Globus pallidus (tissue), 1 donor: ENCODE results near the gene NET1.
"Not testable (repeated sequence)": the region's sequence is repeated elsewhere in the genome, so short reads cannot be mapped to it uniquely, and the experiment has no call there.

Experiments
- DNase-seq: peaks from one replicate; pipeline ENCODE4 v3.0.0-alpha.2; 2015; ENCODE audit warnings: low spot score

Gene NET1, protein sequence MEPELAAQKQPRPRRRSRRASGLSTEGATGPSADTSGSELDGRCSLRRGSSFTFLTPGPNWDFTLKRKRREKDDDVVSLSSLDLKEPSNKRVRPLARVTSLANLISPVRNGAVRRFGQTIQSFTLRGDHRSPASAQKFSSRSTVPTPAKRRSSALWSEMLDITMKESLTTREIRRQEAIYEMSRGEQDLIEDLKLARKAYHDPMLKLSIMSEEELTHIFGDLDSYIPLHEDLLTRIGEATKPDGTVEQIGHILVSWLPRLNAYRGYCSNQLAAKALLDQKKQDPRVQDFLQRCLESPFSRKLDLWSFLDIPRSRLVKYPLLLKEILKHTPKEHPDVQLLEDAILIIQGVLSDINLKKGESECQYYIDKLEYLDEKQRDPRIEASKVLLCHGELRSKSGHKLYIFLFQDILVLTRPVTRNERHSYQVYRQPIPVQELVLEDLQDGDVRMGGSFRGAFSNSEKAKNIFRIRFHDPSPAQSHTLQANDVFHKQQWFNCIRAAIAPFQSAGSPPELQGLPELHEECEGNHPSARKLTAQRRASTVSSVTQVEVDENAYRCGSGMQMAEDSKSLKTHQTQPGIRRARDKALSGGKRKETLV

DNA sequence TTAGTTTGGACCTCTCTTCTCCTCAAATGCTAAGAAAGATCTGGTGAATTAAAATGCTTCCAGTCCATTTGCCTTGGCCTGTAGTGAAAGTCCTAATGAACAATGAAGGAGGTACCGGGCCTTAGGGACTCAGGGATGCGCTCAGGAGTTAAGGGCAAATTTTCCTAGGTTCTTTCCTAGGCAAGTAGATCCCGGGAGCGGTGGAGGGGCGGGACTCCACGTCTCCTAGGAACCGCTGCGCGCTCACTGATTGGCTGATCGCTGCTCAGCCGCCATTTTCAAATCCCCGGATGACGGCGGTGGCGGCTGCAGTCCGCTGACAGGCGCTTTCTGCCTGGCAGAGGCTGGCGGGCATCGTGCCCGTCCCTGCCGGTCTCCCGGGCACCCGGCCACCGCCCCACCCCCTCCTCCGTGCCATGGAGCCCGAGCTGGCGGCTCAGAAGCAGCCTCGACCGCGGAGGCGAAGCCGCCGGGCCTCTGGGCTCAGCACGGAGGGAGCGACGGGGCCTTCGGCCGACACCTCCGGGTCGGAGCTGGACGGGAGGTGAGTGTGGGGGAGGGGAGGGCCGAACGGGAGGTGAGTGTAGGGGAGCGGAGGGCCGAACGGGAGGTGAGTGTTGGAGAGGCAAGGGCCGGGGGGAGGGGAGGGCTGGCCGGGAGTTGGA is at the start of gene NET1:
NET1 (plus strand) TSS at position 281 of the 665 bp plus-strand sequence; CDS start at position 417, 136 bp downstream.
- peak; percentile 92 for DNase-seq

- no peak for DNase-seq
These were observed 49.5 kb upstream of the NET1 start for GRCh38 chr10:5362873-5363272.

DNA sequence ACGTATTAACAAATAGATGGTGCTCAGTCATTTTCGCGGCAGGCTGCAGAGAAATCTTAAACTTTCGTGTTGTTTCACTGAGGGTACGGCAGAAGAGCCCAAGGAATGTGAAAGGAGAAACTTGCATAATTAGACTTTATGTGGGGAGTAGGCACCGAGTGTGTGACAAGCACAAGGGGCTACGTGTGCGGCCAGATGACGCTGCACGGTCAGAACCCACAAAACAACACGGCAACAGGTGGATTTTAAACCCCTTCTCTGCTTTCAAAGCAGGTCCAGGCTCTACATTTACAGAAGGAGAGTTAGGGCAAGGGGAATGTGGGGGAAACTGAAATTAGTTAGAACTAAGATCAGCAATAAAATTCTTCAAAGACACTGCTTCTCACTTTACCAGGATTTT is 48.0 kb upstream of the NET1 start:
- DNase-seq, result no peak

DNA sequence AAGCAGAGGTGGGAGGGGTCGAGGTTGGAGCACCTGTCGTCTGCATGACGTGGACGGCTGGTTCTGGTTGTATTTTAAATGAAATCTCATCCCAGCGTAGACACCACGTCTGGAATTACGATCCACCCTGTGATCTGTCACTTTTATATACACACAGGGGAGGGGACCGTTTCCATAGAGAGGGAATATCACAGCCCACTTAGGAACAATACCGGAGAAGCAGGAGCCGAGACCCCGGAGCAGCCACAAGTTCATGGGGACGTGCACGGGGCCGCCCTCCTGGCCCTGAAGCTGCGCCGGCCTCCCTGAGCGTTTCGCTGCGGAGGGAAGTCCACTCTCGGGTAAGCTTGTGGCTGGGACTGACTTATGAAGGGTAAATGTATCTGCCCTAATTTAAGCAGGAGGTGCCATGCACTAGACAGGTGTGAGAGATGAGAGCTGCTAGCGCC is 47.4 kb upstream of the NET1 start, which contains the start of gene UCN3:
UCN3 (plus strand) TSS at position 77 of the 449 bp plus-strand sequence. CDS start 8,755 bp downstream, outside the sequence.
- no peak for DNase-seq

DNA sequence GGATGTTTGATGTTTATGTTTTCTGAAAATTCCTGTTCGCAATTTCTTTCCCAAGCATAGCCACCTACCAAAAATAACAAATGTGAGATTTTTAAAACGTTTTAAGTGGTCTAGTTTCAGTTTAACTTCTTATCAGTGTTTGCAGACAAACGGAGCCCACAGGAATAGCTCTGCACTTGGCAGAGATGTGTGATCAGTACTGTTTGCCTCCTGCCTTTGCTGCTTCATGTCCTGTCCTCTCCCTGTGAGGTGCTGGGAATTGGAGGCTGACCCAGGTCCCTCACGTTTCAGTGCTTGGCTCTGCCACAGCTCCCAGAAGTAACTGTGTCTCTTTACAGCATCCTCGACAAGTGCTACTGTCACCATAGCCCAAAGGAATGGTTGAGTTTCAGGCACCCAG is 46.4 kb upstream of the NET1 start:
- DNase-seq, result no peak

GRCh38 chr10:5369362-5370158 is 42.8 kb upstream of the NET1 start:
- no peak for DNase-seq

DNA sequence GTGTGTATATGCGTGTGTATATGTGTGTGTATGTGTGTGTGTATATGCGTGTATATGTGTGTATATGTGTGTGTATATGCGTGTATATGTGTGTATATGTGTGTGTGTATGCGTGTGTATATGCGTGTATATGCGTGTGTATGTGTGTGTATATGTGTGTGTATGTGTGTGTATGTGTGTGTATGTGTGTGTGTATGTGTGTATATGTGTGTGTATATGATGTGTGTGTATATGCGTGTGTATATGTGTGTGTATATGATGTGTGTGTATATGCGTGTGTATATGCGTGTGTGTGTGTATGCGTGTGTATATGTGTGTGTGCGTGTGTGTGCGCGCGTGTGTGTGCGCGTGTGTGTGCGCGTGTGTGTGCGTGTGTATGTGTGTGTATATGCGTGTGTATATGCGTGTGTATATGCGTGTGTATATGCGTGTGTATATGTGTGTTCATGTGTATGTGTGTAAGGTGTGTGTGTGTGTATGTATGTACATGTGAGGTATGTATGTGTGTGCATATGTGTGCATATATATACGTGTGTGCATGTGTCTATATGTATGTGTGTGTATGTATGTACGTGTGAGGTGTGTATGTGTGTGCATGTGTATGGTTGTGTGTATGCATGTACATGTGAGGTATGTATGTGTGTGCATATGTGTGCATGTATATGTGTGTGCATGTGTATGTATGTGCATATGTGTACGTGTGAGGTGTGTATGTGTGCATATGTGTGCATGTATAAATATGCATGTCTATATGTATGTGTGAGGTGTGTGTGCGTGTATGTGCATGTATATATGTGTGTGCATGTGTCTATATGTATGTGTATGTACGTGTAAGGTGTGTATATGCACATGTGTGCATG is 41.6 kb upstream of the NET1 start:
- DNase-seq, result no peak

DNA sequence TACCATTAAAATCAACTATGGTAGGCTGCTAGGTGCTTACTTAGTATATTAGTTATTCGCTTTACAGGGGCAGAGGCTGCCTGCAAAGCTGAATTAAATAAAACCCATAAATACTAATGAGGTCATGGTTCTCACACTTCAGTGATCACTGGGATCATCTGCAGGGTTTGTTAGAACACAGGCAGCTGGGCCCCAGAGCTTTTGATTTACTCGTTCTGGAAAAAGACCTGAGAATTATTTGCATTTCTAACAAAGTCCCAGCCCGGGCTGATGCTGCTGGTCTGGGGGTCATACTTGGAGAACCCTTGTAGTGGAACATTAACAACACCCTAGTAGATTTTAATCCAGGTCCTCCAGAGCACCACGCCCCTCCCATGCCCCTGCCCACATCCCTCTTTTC is 39.0 kb upstream of the NET1 start:
- DNase-seq, result no peak

GRCh38 chr10:5373891-5374611 is 38.3 kb upstream of the NET1 start:
- no peak for DNase-seq

DNA sequence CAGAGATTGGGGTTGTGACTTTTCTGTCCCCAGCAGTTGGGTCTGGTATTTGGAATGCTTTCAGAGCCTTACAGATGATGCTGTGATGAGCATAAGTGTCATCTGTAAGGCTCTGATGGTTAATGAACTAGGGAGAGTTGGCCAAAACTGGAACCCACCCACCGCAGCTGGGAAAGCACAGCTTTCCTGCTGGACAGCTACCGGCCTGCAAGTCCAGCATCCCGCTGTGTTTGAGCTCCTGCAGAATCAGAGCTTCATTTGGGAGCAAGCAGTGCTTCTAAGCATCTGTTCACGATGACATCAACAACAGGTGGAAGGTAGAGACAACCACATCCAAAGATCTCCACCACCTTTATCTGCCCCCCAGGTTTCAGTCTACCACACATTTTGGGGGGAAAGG is 35.9 kb upstream of the NET1 start:
- no peak for DNase-seq

DNA sequence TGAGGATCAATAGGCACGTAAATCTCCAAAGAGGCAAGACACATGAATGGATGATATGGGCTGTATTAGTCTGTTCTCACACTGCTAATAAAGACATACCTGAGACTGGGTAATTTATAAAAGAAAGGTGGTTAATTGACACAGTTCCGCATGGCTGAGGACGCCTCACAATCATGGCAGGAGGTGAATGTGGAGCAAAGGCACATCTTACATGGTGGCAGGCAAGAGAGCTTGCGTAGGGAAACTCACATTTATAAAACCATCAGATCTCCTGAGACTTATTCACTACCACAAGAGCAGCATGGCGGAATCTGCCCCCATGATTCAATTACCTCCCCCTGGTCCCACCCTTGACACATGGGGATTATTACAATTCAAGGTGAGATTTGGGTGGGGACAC is 33.2 kb upstream of the NET1 start:
- DNase-seq, result not testable (repeated sequence)

DNA sequence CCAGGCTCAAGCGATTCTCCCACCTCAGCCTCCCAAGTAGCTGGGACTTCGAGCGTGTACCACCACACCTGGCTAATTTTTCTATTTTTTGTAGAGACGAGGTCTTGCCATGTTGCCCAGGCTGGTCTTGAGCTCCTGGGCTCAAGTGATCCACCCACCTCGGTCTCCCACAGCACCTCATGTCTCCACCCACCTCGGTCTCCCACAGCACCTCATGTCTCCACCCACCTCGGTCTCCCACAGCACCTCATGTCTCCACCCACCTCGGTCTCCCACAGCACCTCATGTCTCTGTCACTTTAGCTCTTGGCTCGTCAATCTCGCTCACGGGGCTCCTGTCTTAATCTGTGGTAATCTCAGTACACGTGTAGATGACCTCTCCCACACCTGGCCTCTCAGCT is 32.0 kb upstream of the NET1 start:
- not testable (repeated sequence) for DNase-seq

GRCh38 chr10:5381187-5381586 is 31.2 kb upstream of the NET1 start:
- DNase-seq, result no peak

DNA sequence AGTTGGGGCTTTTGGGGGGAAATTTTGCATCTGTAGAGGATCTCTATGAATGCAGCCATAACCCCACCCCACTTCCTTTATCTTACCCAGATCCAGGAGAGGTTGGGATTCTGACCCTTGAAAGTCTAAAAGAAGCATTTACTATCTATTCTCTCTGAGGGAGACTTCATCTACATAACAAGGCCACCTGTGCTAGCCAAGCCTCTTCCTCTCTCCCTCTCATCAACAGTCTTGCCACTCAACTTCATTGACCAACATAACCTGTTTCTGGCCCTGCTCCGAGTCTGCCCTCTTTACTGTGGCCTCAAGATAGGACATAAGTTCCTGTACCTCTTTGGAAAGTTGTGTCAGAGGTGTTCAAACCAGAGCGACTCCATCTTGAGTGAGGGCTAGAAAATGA is 27.1 kb upstream of the NET1 start:
- DNase-seq, result no peak

- no peak for DNase-seq
These were observed 25.2 kb upstream of the NET1 start for GRCh38 chr10:5387169-5387568.

DNA sequence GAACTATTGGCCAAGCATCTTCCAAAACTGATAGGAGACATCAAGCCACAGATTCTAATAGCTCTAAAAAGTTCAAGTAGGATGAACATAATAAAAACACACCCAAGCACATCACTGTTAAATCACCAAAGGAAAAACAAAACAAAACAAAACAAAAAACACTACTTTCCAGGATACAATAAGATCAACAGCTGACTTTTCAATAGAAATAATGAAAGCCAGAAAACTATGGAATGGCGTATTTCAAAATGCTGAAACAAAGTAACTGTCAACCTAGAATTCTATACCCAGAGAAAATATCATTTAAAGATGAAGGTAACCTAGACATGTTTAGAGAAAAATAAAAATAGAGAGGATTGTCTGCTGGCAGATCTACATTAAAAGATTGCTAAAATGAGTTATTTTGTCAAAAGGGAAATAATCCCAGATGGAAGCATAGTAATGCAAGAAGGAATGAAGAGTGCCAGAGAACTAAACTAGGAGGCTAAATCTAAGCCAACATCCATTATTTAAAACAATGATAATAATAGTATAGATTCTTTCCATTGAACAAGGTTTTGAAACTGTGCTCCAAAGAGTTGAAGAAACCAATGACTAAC is 21.7 kb upstream of the NET1 start:
- no peak for DNase-seq

DNA sequence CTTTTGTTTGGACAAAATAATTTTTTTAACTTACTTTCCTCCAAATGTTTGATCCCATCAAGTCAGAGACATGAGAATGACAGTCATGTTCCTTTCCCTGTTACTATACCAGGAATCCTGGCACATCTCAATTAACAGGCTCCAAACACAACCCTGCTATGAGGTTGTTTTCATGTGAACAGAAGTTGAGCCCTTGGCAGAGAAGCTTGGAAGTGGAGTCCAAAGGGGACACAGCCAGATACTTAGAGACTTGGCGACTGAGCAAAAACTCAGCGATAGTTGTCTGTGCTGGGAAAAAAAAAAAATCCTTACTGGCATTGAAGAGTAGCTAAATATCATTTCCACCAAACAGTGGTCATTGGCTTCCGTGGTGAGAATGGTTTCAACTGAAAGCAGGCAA is 20.6 kb upstream of the NET1 start:
- DNase-seq, result peak; percentile 35

DNA sequence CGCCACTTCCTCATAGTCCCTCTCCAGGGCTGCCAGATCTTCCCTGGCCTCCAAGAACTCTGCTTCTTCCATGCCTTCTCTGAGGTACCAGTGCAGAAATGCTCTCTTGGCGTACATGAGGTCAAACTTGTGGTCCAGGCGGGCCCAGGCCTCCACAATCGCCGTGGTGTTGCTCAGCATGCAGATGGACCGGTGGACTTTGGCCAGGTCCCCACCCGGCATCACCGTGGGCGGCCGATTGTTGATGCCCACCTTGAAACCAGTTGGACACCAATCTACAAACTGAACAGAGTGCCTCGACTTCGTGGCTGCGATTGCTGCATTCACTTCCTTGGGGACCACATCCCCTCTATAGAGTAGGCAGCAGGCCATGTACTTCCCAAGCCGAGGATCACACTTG is 18.8 kb upstream of the NET1 start:
- DNase-seq, result no peak

- DNase-seq, result no peak
These were observed 17.2 kb upstream of the NET1 start for GRCh38 chr10:5395168-5395567.
